ENCODE data around the gene NBEAL1.
A peak's percentile ranks its signal among the peaks of the same experiment; 100 is the strongest.

DNA sequence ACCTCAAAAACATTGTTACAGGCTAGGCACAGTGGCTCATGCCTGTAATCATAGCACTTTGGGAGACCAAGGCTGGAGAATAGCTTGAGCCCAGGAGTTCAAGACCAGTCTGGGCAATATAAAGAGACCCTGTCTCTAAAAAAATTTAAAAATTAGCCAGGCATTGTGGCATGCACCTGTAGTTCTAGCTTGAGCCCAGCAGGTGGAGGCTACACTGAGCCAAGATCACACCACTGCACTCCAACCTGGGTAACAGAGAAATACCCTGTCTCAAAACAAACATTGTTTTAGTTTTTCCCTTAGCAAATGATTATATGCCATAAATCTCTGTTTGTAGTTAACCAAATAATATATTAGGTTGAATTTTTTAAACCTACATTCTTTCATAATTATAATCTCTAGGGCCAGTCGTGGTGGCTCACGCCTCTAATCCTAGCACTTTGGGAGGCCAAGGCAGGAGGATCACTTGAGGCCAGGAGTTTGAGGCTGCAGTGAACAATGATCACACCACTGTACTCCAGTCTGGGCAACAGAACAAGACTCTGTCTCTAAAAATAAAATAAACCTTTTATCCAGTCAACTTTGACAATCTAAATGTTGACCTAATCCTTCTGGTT, 210.9 kb downstream of the NBEAL1 start:
- TF ChIP-seq EZH2 (optimal IDR thresholded peaks at IDR 0.05; ENCODE audit: low read depth, low read length) (no peak), EZH2phosphoT487 (IDR thresholded peaks at IDR 0.05; ENCODE audit: low read length) (no peak)
- TF ChIP-seq, protein P1, sequence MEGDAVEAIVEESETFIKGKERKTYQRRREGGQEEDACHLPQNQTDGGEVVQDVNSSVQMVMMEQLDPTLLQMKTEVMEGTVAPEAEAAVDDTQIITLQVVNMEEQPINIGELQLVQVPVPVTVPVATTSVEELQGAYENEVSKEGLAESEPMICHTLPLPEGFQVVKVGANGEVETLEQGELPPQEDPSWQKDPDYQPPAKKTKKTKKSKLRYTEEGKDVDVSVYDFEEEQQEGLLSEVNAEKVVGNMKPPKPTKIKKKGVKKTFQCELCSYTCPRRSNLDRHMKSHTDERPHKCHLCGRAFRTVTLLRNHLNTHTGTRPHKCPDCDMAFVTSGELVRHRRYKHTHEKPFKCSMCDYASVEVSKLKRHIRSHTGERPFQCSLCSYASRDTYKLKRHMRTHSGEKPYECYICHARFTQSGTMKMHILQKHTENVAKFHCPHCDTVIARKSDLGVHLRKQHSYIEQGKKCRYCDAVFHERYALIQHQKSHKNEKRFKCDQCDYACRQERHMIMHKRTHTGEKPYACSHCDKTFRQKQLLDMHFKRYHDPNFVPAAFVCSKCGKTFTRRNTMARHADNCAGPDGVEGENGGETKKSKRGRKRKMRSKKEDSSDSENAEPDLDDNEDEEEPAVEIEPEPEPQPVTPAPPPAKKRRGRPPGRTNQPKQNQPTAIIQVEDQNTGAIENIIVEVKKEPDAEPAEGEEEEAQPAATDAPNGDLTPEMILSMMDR (IDR thresholded peaks at IDR 0.05; ENCODE audit: low read length), result peak; percentile 74

All from MM.1S (cell line).